Stomach smooth muscle (tissue), 2 donors: ENCODE measurements around the gene SEMA3D.

Experiments used
- H3K27ac ChIP-seq: one replicate; pipeline ENCODE4 v1.7.0; 2013; ENCODE audit warnings: mild to moderate bottlenecking, low read length, inconsistent platforms
- H3K27me3 ChIP-seq, 2 donors: one replicate each; pipeline ENCODE4 v1.7.0; 2013; ENCODE audit warnings: low read length in 2 of 2; ENCODE audit not compliant: insufficient read depth in 2 of 2, control insufficient read depth in 1 of 2
- H3K36me3 ChIP-seq, 2 donors: one replicate each; pipeline ENCODE4 v1.7.0; 2013; ENCODE audit warnings: low read length in 2 of 2; ENCODE audit not compliant: control insufficient read depth in 2 of 2, insufficient read depth in 2 of 2
- H3K4me1 ChIP-seq: one replicate; pipeline ENCODE4 v1.7.0; 2013; ENCODE audit warnings: low read length; ENCODE audit not compliant: control insufficient read depth, insufficient read depth
- H3K4me3 ChIP-seq, 2 donors: one replicate each; pipeline ENCODE4 v1.7.0; 2013; ENCODE audit warnings: low read length in 2 of 2
- H3K9ac ChIP-seq, 2 donors: one replicate each; pipeline ENCODE4 v1.7.0; 2013; ENCODE audit warnings: low read length in 2 of 2, mild to moderate bottlenecking in 1 of 2
- H3K9me3 ChIP-seq, 2 donors: one replicate each; pipeline ENCODE4 v1.7.0; 2013; ENCODE audit warnings: low read length in 2 of 2; ENCODE audit not compliant: control insufficient read depth in 2 of 2
- donor health status: healthy.
- donor health status: Pancreatic carcinoma.

Gene SEMA3D

GRCh38 chr7:85184599-85185423 is 2.0 kb downstream of the SEMA3D start:
- Histone ChIP-seq H3K27ac (no peak overlapping the region), H3K9ac (no peak overlapping the region), H3K9me3 (no peaks in the 10 kb centered on the region), H3K36me3 (no peaks in the 10 kb centered on the region), H3K4me3 (peak overlapping the region; percentile 74 to 83), H3K4me1 (peaks cover 6% of the 10 kb centered on the region), H3K27me3 (peaks cover 0 to 19% of the 10 kb centered on the region in 2 donors)

GRCh38 chr7:85183296-85183695 is 3.6 kb downstream of the SEMA3D start:
- Histone ChIP-seq H3K4me1 (peaks cover 6% of the 10 kb centered on the region), H3K36me3 (no peaks in the 10 kb centered on the region), H3K4me3 (no peak overlapping the region), H3K27me3 (peaks cover 0 to 10% of the 10 kb centered on the region in 2 donors), H3K27ac (no peak overlapping the region), H3K9ac (no peak overlapping the region), H3K9me3 (no peaks in the 10 kb centered on the region)

DNA sequence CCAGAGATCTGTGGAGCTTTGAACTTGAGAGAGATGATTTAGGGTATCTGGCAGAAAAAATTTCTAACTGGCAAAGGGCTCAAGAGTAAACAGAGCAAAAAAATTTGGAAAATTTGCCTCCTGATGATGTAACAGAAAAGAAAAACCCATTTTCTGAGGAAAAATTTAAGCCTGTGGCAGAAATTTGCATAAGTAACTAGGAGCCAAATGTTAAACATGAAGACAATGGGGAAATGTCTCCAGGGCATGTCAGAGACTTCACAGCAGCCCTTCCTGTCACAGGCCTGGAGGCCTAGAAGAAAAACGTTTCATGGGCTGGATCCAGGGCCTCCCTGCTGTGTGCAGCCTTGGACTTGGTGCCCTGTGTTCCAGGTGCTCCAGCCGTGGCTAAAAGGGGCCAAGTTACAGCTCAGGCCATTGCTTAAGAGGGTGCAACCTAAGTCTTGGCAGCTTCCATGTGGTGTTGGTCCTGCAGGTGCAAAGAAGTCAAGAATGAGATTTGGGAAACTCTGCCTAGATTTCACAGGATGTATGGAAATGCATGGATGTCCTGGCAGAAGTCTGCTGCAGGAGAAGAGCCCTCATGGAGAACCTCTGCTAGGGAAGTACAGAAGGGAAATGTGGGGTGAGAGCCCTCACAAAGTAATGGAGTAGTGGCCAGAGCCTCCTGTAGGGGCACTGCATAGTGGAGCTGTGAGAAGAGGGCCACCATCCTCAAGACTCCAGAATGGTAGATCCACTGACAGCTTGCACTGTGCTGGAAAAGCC is 8.1 kb downstream of the SEMA3D start:
- H3K27me3 ChIP-seq, result no peaks in the 10 kb centered on the region
- no peak overlapping the region for H3K4me3 ChIP-seq
- no peak overlapping the region for H3K9ac ChIP-seq
- no peaks in the 10 kb centered on the region for H3K4me1 ChIP-seq
- H3K9me3 ChIP-seq, result no peaks in the 10 kb centered on the region
- H3K36me3 ChIP-seq, result no peaks in the 10 kb centered on the region
- H3K27ac ChIP-seq, result no peak overlapping the region

- Histone ChIP-seq H3K36me3 (no peaks in the 10 kb centered on the region), H3K9me3 (no peaks in the 10 kb centered on the region), H3K27me3 (no peaks in the 10 kb centered on the region), H3K4me3 (no peak overlapping the region), H3K4me1 (peaks cover 4% of the 10 kb centered on the region), H3K27ac (no peak overlapping the region), H3K9ac (no peak overlapping the region)
Observed at GRCh38 chr7:85177316-85177715, 9.5 kb downstream of the SEMA3D start.

- Histone ChIP-seq H3K4me1 (peaks cover 4% of the 10 kb centered on the region), H3K9ac (no peak overlapping the region), H3K27ac (no peak overlapping the region)
Observed at GRCh38 chr7:85176197-85176596, 10.7 kb downstream of the SEMA3D start.

DNA sequence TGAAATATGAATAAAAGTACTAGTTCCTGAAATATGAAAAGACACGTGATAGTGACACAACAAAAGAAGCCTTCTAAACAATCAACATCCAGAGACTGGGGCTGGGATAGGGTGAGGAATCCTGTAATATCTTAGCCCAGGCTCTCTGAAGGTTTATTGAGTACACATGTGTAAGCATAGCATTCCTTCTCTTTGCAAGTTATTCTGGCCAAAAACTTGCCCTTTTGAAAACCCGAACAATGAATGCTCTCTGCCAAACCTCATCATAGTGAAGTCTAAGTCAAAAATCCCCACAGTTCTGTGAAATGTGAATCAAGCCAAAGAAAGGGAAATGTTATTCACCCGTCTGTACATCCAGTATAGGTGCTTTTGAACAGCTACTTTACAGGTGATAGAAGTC is 11.6 kb downstream of the SEMA3D start:
- H3K36me3 ChIP-seq, result no peaks in the 10 kb centered on the region
- H3K4me1 ChIP-seq, result peaks cover 4% of the 10 kb centered on the region
- H3K9me3 ChIP-seq, result no peaks in the 10 kb centered on the region
- no peaks in the 10 kb centered on the region for H3K27me3 ChIP-seq
- no peak overlapping the region for H3K9ac ChIP-seq
- no peak overlapping the region for H3K27ac ChIP-seq
- no peak overlapping the region for H3K4me3 ChIP-seq

More at GRCh38 chr7:85176197-85176596, 10.7 kb downstream of the SEMA3D start:
- H3K4me3 ChIP-seq, result no peak overlapping the region
- no peaks in the 10 kb centered on the region for H3K9me3 ChIP-seq
- no peaks in the 10 kb centered on the region for H3K36me3 ChIP-seq
- H3K27me3 ChIP-seq, result no peaks in the 10 kb centered on the region

GRCh38 chr7:85172530-85172941 is 14.3 kb downstream of the SEMA3D start:
- Histone ChIP-seq H3K27me3 (no peaks in the 10 kb centered on the region), H3K27ac (no peak overlapping the region), H3K4me3 (no peak overlapping the region), H3K4me1 (peaks cover 4% of the 10 kb centered on the region), H3K9me3 (no peaks in the 10 kb centered on the region), H3K9ac (no peak overlapping the region), H3K36me3 (no peaks in the 10 kb centered on the region)

DNA sequence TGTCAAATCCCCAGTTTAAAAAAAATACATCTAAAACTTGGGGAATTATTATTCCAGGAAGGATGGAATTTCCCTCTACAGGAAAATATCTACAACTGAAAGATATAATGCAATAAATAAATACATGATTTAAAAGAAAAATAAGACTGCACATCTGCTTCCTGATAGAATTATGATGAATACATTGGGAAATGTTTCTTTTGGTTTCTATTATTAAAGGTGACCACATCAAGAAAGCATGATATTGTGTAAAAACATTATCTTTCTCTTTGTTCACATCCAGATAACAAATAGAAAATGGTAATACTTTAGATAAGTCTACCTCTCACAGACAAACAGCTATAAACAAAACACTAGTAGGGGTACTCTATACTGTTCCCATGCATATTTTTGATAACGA is 19.2 kb downstream of the SEMA3D start:
- H3K27me3 ChIP-seq, result no peaks in the 10 kb centered on the region
- H3K4me1 ChIP-seq, result peaks cover 3% of the 10 kb centered on the region
- H3K9ac ChIP-seq, result no peak overlapping the region
- H3K27ac ChIP-seq, result no peak overlapping the region
- no peaks in the 10 kb centered on the region for H3K9me3 ChIP-seq
- no peaks in the 10 kb centered on the region for H3K36me3 ChIP-seq
- no peak overlapping the region for H3K4me3 ChIP-seq

- H3K27ac ChIP-seq, result no peak overlapping the region
- no peaks in the 10 kb centered on the region for H3K9me3 ChIP-seq
- no peaks in the 10 kb centered on the region for H3K27me3 ChIP-seq
- no peaks in the 10 kb centered on the region for H3K36me3 ChIP-seq
- no peaks in the 10 kb centered on the region for H3K4me1 ChIP-seq
- H3K9ac ChIP-seq, result no peak overlapping the region
- H3K4me3 ChIP-seq, result no peak overlapping the region
Observed at GRCh38 chr7:85165263-85165662, 21.6 kb downstream of the SEMA3D start.

DNA sequence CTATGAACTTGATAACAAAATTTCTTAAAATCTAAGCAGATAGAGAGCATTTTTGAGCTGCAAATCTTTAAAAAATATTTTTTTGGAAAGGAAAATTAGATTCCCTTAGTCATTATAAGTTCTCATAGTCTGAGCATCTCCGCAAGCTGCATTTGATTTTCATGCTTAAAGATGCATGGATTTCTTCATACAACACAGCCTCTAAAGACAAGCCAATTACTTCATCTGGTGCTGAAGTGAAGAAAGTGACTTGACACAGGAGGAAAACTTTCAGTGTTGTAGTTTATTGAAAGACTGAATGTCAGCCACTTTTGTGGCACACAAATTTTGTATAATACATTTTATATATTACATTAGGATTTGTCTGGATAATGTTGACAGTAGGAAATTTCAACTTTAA is 22.5 kb downstream of the SEMA3D start:
- Histone ChIP-seq H3K27ac (no peak overlapping the region), H3K4me1 (no peaks in the 10 kb centered on the region), H3K4me3 (no peak overlapping the region), H3K36me3 (no peaks in the 10 kb centered on the region), H3K9me3 (no peaks in the 10 kb centered on the region), H3K27me3 (no peaks in the 10 kb centered on the region), H3K9ac (no peak overlapping the region)

GRCh38 chr7:85162721-85163120 is 24.1 kb downstream of the SEMA3D start:
- Histone ChIP-seq H3K4me1 (no peaks in the 10 kb centered on the region), H3K4me3 (no peak overlapping the region), H3K36me3 (no peaks in the 10 kb centered on the region), H3K27me3 (no peaks in the 10 kb centered on the region), H3K27ac (no peak overlapping the region), H3K9me3 (no peaks in the 10 kb centered on the region), H3K9ac (no peak overlapping the region)
